Esophagus squamous epithelium (tissue), 5 donors: ENCODE results near the gene PPP1R8. TPM values are rescaled to one million over a fixed set of nuclear protein-coding genes. Genes with fewer than 3 reads are reported as not detected.
A peak's percentile ranks its signal among the peaks of the same experiment; 100 is the strongest.

Experiments used
- DNase-seq: peaks from one replicate; lab custom pipeline; 2025; lab: John Stamatoyannopoulos, UW
- H3K27ac ChIP-seq, 4 donors: fragments of 200-600 bp; sonication (generic); one replicate each; pipeline ENCODE4 v1.5.1; 2016 to 2019; ENCODE audit warnings: mild to moderate bottlenecking in 1 of 4
- H3K27me3 ChIP-seq, 4 donors: fragments of 200-600 bp; sonication (generic); 1 replicate in 3 of 4; 2 replicates in 1 of 4; pipeline versions ENCODE4 v1.5.1 to v1.6.0; 2017 to 2021; ENCODE audit warnings: antibody characterized with exemption in 1 of 4
- H3K36me3 ChIP-seq, 3 donors: fragments of 200-600 bp; sonication (generic); one replicate each; pipeline ENCODE4 v1.5.1; 2016 to 2019
- H3K4me1 ChIP-seq, 3 donors: fragments of 200-600 bp; sonication (generic); one replicate each; pipeline ENCODE4 v1.5.1; 2017 to 2019
- H3K4me3 ChIP-seq, 4 donors: fragments of 200-600 bp; sonication (generic); 1 replicate in 3 of 4; 2 replicates in 1 of 4; pipeline ENCODE4 v1.5.1; 2016 to 2019; ENCODE audit warnings: mild to moderate bottlenecking in 2 of 4, moderate library complexity in 1 of 4
- H3K9me3 ChIP-seq, 3 donors: fragments of 200-600 bp; sonication (generic); one replicate each; pipeline ENCODE4 v1.5.1; 2016 to 2019
- CTCF ChIP-seq, 6 experiments: fragments of 450-650 bp in 4 of 6; fragments of 200-600 bp in 2 of 6; sonication (generic) in 2 of 6; IDR thresholded peaks; one replicate each; pipeline ENCODE4 v1.5.1; 2016 to 2019; ENCODE audit warnings: antibody characterized with exemption in 6 of 6, mild to moderate bottlenecking in 4 of 6, moderate library complexity in 4 of 6
- POLR2A ChIP-seq, 4 donors: fragments of 450-650 bp; IDR thresholded peaks; one replicate each; pipeline ENCODE4 v1.6.1; 2017; ENCODE audit warnings: antibody characterized with exemption in 4 of 4, mild to moderate bottlenecking in 4 of 4, moderate library complexity in 3 of 4
- WGBS, 2 donors: methylation state at CpG; one replicate each; pipeline ENCODE4 v1.1.5; 2018; 5-methylcytosine and 5-hydroxymethylcytosine counted together
- intact Hi-C: fragments of 100-400 bp; cut with DNase I; formaldehyde crosslinking; loops from one replicate; pipeline ENCODE4 v1.15.0; 2022
- total RNA-seq, 4 donors: library from RNA; depleted of rRNA; stranded (reverse); fragments of >200 nt; gene quantifications; one replicate each; pipeline ENCODE4 v1.1.0, GENCODE V29; 2016
- donor health status: DM: yes; HTN: yes; CAD: no.

PPP1R8 gene
- 10 to 100 TPM; 21.3 to 41.2 (median 33.4) TPM for total RNA-seq

GRCh38 chr1:27830621-27831440 lies at the start of gene PPP1R8:
TSS of gene PPP1R8 (plus strand) at chr1:27830782. CDS start at chr1:27830836, 54 bp downstream.
- Histone ChIP-seq H3K4me3 (peak within 1 kb of the TSS; percentile 73 to 92 (median 88)), H3K27ac (peak within 1 kb of the TSS; percentile 92 to 94 (median 93)), H3K9me3 (no peaks in the 10 kb centered on the region), H3K27me3 (no peaks in the 10 kb centered on the region), H3K4me1 (peaks cover 12 to 32% (median 13%) of the 10 kb centered on the region in 3 donors), H3K36me3 (peaks cover 0 to 30% (median 0%) of the 10 kb centered on the region in 3 donors)
- intact Hi-C loops = no loop called here
- 0% methylated on average over 8 to 18 of the region's 60 CpGs for WGBS, 2 donors
- TF ChIP-seq CTCF (IDR thresholded peaks at IDR 0.05) (peak in 1 of 6 experiments; percentile 25), POLR2A (IDR thresholded peaks at IDR 0.05) (peak in 2 of 4 donors; percentile 48 to 85)
- DNase-seq = peak; percentile 58

GRCh38 chr1:27782950-27783349 lies 47.6 kb upstream of the PPP1R8 start:
- intact Hi-C loops = no loop called here
- H3K9me3 ChIP-seq = no peaks in the 10 kb centered on the region
- H3K4me1 ChIP-seq = peaks cover 22 to 86% (median 27%) of the 10 kb centered on the region in 3 donors
- TF ChIP-seq POLR2A (IDR thresholded peaks at IDR 0.05) = no peak
- no peak for TF ChIP-seq CTCF (IDR thresholded peaks at IDR 0.05)
- no peak for DNase-seq
- H3K27me3 ChIP-seq = no peaks in the 10 kb centered on the region
- WGBS, 2 donors = 83 to 92% methylated on average over 3 of the region's 3 CpGs
- peaks cover 0 to 15% (median 0%) of the 10 kb centered on the region in 3 donors for H3K36me3 ChIP-seq
- H3K27ac ChIP-seq = peak overlapping the region; percentile 13 to 82 (median 50)
- H3K4me3 ChIP-seq = no peak overlapping the region

- Histone ChIP-seq H3K4me3 (no peak overlapping the region), H3K27ac (peak overlapping the region in 3 of 4 donors; percentile 28 to 82 (median 81)), H3K9me3 (no peaks in the 10 kb centered on the region), H3K27me3 (no peaks in the 10 kb centered on the region), H3K36me3 (peaks cover 0 to 15% (median 0%) of the 10 kb centered on the region in 3 donors), H3K4me1 (peaks cover 31 to 86% (median 43%) of the 10 kb centered on the region in 3 donors)
- DNase-seq = no peak
- intact Hi-C loops = no loop called here
- TF ChIP-seq POLR2A (IDR thresholded peaks at IDR 0.05) = no peak
- no peak for TF ChIP-seq CTCF (IDR thresholded peaks at IDR 0.05)
- WGBS, 2 donors = 84 to 96% methylated on average over 1 of the region's 1 CpG
These were observed 45.9 kb upstream of the PPP1R8 start for GRCh38 chr1:27784700-27785099.

- TF ChIP-seq CTCF (IDR thresholded peaks at IDR 0.05) = no peak
- no peak for TF ChIP-seq POLR2A (IDR thresholded peaks at IDR 0.05)
- peaks cover 8 to 19% (median 9%) of the 10 kb centered on the region in 3 donors for H3K36me3 ChIP-seq
- H3K4me1 ChIP-seq = peaks cover 31 to 92% (median 46%) of the 10 kb centered on the region in 3 donors
- H3K27ac ChIP-seq = peak overlapping the region; percentile 69 to 82 (median 76)
- no peak overlapping the region for H3K4me3 ChIP-seq
- intact Hi-C loops = no loop called here
- H3K9me3 ChIP-seq = no peaks in the 10 kb centered on the region
- no peaks in the 10 kb centered on the region for H3K27me3 ChIP-seq
- DNase-seq = no peak
These were observed 44.7 kb upstream of the PPP1R8 start for GRCh38 chr1:27785781-27786455.

- H3K27ac ChIP-seq = peak overlapping the region; percentile 62 to 82 (median 72)
- no peaks in the 10 kb centered on the region for H3K9me3 ChIP-seq
- TF ChIP-seq POLR2A (IDR thresholded peaks at IDR 0.05) (no peak), CTCF (IDR thresholded peaks at IDR 0.05) (no peak)
- no peak overlapping the region for H3K4me3 ChIP-seq
- intact Hi-C loops = no loop called here
- peaks cover 11 to 32% (median 18%) of the 10 kb centered on the region in 3 donors for H3K36me3 ChIP-seq
- DNase-seq = no peak
- peaks cover 31 to 80% (median 45%) of the 10 kb centered on the region in 3 donors for H3K4me1 ChIP-seq
- no peaks in the 10 kb centered on the region for H3K27me3 ChIP-seq
These were observed 42.7 kb upstream of the PPP1R8 start for GRCh38 chr1:27787895-27788294.
